ENCODE data around the gene SLC38A1.

DNA sequence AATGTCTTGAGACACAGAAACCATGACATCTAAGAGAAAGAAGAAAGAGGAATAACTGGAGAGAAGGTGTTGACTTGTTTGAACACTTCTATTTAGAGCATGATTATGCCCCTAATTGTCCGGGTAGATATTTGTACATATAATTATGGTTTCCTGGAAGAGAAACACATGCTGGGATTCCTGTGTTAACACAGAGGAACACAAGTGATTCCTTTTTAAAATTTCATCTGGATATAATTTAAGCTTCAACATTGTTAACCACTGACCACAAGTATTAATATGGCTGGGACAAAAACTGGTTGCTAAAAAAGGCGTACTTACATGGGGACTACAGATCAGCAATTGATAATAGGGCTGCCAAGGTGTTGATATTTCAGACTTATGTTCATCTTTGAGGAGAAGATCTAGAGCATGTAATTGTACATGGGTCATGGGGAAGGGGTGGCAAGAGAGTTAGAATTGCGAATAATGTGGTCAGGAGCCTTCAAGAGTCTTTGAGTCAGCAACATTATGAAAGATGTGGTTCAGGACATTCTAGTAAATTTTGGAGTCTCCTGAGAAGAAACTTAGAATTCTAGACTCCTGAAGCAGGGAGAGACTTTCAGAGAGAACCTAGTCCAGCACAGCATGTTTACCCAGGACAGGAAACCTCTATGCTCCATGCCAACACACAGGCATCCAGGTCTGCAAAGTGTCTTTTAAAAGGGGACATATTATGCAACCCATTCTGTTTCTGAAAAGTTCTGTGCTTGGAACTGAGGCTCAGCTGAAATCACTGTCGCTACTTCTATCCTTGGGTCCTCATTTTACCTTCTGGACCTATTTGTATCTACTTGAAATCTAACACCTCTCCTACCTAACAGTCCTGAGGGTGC, 56.5 kb downstream of the SLC38A1 start:
- TF ChIP-seq, protein P1, sequence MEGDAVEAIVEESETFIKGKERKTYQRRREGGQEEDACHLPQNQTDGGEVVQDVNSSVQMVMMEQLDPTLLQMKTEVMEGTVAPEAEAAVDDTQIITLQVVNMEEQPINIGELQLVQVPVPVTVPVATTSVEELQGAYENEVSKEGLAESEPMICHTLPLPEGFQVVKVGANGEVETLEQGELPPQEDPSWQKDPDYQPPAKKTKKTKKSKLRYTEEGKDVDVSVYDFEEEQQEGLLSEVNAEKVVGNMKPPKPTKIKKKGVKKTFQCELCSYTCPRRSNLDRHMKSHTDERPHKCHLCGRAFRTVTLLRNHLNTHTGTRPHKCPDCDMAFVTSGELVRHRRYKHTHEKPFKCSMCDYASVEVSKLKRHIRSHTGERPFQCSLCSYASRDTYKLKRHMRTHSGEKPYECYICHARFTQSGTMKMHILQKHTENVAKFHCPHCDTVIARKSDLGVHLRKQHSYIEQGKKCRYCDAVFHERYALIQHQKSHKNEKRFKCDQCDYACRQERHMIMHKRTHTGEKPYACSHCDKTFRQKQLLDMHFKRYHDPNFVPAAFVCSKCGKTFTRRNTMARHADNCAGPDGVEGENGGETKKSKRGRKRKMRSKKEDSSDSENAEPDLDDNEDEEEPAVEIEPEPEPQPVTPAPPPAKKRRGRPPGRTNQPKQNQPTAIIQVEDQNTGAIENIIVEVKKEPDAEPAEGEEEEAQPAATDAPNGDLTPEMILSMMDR (IDR thresholded peaks at IDR 0.05 in 4 of 5, conservative IDR thresholded peaks at IDR 0.05 in 1 of 5) = no peak
- TF ChIP-seq POLR2A (IDR thresholded peaks at IDR 0.05) = no peak
